VCaP (cell line): ENCODE data around the gene COMMD6.

Source experiments
- H3K27ac ChIP-seq: fragments of 450-650 bp; 2 replicates; pipeline ENCODE4 v1.5.1; 2017
- TF ChIP-seq, protein P1 (sequence below): fragments of 450-650 bp; conservative IDR thresholded peaks from 2 replicates; pipeline ENCODE4 v1.5.1; 2017; ENCODE audit warnings: mild to moderate bottlenecking, moderate library complexity

Gene COMMD6

GRCh38 chr13:75558145-75558840, 20.7 kb upstream of the COMMD6 start:
- no peak overlapping the region for H3K27ac ChIP-seq
- TF ChIP-seq, protein P1, sequence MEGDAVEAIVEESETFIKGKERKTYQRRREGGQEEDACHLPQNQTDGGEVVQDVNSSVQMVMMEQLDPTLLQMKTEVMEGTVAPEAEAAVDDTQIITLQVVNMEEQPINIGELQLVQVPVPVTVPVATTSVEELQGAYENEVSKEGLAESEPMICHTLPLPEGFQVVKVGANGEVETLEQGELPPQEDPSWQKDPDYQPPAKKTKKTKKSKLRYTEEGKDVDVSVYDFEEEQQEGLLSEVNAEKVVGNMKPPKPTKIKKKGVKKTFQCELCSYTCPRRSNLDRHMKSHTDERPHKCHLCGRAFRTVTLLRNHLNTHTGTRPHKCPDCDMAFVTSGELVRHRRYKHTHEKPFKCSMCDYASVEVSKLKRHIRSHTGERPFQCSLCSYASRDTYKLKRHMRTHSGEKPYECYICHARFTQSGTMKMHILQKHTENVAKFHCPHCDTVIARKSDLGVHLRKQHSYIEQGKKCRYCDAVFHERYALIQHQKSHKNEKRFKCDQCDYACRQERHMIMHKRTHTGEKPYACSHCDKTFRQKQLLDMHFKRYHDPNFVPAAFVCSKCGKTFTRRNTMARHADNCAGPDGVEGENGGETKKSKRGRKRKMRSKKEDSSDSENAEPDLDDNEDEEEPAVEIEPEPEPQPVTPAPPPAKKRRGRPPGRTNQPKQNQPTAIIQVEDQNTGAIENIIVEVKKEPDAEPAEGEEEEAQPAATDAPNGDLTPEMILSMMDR, result no peak

DNA sequence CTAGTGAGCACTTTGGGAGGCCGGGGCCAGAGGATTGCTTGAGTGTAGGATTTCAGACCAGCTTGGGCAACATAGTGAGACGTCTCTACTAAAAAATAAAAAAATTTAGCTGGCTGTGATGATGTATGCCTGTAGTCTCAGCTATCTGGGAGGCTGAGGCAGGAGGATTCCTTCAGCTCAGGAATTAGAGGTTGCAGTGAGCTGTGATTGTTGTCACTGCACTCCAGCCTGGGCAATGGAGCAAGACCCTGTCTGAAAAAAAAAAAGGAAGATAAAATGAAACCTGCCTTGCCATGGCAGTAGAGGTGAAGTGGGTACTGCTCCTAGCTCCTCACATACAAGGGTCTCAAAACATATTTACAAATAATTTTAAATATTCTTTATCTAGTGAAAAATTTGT, 19.3 kb upstream of the COMMD6 start:
- TF ChIP-seq, protein P1, result no peak
- H3K27ac ChIP-seq, result no peak overlapping the region

DNA sequence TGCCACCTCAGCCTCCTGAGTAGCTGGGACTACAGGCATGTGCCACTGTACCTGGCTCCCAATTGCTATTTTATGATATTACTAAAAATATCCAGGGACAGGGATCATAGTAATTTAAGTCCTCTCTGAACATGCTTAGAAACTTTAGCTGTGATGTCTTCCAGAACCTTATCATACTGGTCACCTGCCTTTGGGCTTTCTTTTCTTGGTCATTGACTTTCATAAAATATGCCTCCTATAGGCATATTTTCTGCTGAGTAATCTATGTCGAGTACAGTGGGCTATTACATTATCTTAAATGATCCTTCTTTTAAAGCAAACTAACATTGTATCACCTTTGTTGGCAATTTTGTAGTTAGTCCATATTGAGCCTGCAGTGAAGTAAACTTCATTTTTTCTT, 18.2 kb upstream of the COMMD6 start:
- no peak overlapping the region for H3K27ac ChIP-seq
- TF ChIP-seq, protein P1, result no peak

DNA sequence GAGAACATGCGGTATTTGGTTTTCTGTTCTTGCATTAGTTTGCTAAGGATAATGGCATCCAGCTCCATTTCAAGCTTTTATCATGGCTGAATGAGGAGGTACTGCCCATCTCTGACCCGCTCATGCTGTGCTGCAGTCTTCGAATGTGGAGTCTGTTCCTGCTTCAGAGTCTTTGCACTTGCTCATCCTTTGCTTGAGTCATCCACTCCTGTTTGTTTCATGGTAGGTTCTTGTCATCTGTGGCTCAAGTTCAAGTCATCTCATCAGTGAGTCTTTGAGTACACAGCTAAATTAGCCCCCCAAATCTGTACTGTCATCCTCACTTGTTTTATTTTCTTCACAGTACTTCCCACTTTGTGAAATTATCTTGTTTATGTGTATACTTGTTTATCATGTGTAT, 17.3 kb upstream of the COMMD6 start:
- TF ChIP-seq, protein P1, result no peak
- H3K27ac ChIP-seq, result no peak overlapping the region

DNA sequence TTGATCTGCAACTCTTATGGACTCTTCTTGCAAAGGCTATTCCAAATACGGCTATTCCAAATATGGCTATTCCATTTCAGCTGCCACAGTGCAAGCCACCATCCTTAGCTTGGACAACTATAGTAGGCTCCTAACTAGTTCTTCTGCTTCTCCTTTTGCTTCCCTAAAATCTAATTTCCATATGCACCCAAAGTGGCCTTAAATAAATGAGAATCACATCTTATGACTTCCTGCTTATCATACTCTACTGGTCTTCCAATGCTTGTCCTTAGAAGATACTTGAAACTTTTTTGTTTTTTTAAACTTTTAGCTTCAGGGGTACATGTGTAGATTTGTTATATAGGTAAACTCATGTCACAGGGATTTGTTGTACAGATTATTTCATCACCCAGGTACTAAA, 16.8 kb upstream of the COMMD6 start:
- TF ChIP-seq, protein P1, result no peak
- no peak overlapping the region for H3K27ac ChIP-seq

GRCh38 chr13:75550159-75550567, 12.5 kb upstream of the COMMD6 start:
- peak overlapping the region; percentile 90 for H3K27ac ChIP-seq

GRCh38 chr13:75549262-75550158, 11.9 kb upstream of the COMMD6 start, which contains the start of gene UCHL3:
Gene UCHL3 (plus strand): TSS chr13:75549791. CDS start chr13:75549821, 30 bp downstream.
- peak within 1 kb of the TSS; percentile 90 for H3K27ac ChIP-seq
- TF ChIP-seq, protein P1, result peak; percentile 81

More at GRCh38 chr13:75550159-75550567, 12.5 kb upstream of the COMMD6 start:
- TF ChIP-seq, protein P1, result no peak
